ENCODE data around the gene SYNE1.

DNA sequence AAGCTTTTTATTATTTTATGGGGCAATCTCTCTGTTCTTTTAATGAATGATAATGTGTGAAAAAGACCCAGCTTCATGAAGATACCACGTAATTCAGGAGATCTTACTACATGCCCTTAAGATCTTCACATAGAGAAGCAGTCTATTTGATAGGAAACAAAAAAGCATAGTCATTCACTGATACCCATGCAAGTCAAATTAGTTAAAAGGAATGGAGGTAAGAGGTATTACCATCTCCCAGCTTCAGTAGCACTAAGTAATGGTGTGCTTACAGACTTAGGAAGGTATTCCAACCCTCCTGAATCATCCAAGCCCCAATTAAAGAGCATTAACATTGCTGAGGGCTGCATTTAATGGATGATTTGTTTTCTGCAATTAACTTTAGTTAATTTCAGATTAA lies 364.7 kb downstream of the SYNE1 start:
- TF ChIP-seq, protein P1, sequence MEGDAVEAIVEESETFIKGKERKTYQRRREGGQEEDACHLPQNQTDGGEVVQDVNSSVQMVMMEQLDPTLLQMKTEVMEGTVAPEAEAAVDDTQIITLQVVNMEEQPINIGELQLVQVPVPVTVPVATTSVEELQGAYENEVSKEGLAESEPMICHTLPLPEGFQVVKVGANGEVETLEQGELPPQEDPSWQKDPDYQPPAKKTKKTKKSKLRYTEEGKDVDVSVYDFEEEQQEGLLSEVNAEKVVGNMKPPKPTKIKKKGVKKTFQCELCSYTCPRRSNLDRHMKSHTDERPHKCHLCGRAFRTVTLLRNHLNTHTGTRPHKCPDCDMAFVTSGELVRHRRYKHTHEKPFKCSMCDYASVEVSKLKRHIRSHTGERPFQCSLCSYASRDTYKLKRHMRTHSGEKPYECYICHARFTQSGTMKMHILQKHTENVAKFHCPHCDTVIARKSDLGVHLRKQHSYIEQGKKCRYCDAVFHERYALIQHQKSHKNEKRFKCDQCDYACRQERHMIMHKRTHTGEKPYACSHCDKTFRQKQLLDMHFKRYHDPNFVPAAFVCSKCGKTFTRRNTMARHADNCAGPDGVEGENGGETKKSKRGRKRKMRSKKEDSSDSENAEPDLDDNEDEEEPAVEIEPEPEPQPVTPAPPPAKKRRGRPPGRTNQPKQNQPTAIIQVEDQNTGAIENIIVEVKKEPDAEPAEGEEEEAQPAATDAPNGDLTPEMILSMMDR (IDR thresholded peaks at IDR 0.05) = no peak
- no peak for TF ChIP-seq POLR2A (IDR thresholded peaks at IDR 0.05)
- no peak for TF ChIP-seq EP300 (IDR thresholded peaks at IDR 0.05)

Measured in ovary (tissue), 3 donors.